Left ventricle myocardium superior (tissue), 1 donor: ENCODE measurements around the gene HYLS1. TPM values are rescaled to one million over a fixed set of nuclear protein-coding genes. Genes with fewer than 3 reads are reported as not detected.

Experiments
- ATAC-seq: fragments of 200-7000 bp; cut with Tn5 transposase; one replicate; pipeline ENCODE4 v1.9.1; 2020; ENCODE audit warnings: mild to moderate bottlenecking, moderate library complexity
- DNase-seq: peaks from one replicate; pipeline ENCODE4 v3.0.0-alpha.2; 2020
- intact Hi-C: fragments of 100-400 bp; cut with micrococcal nuclease; formaldehyde crosslinking; loops from one replicate; pipeline ENCODE4 v1.11.0; 2022
- total RNA-seq: library from RNA; stranded (reverse); fragmentation: NEBNext Ultra II Directional; extraction: Animal tissue kit (Norgen Biotek cat#: 25700); gene quantifications from one replicate; pipeline ENCODE4 v1.2.1, GENCODE V29; 2021
- donor health status: DM: no; HTN: yes; CAD: no; lungs with severe emphysema.

HYLS1 gene
- total RNA-seq, 1 donor from 2014 or later = 5.2 TPM

GRCh38 chr11:125945011-125945796, 57.7 kb downstream of the HYLS1 start:
- DNase-seq = no peak
- intact Hi-C loops = no loop called here
- ATAC-seq = no peak

GRCh38 chr11:125945797-125946520, 58.5 kb downstream of the HYLS1 start, which contains the start of gene VSIG10L2:
VSIG10L2 (plus strand) TSS chr11:125946044; CDS start chr11:125946056, 12 bp downstream.
- intact Hi-C loops = no loop called here
- DNase-seq = no peak
- ATAC-seq = no peak

- intact Hi-C loops = no loop called here
- no peak for DNase-seq
- ATAC-seq = no peak
These were observed 59.4 kb downstream of the HYLS1 start for GRCh38 chr11:125946712-125947418.

- DNase-seq (no peak), ATAC-seq (no peak)
- intact Hi-C loops = no loop called here
These were observed 60.2 kb downstream of the HYLS1 start for GRCh38 chr11:125947419-125948277.

- DNase-seq (no peak), ATAC-seq (no peak)
- intact Hi-C loops = no loop called here
These were observed 61.0 kb downstream of the HYLS1 start for GRCh38 chr11:125948278-125949051.

GRCh38 chr11:125949271-125950177, 62.1 kb downstream of the HYLS1 start:
- intact Hi-C loops = no loop called here
- ATAC-seq (no peak), DNase-seq (no peak)

- intact Hi-C loops = no loop called here
- no peak for DNase-seq
- no peak for ATAC-seq
These were observed 62.7 kb downstream of the HYLS1 start for GRCh38 chr11:125950178-125950490.

Other genes starting within 250 kb of the HYLS1 start
- not detected for gene ACRV1, start 206.8 kb upstream of the HYLS1 start, total RNA-seq
- gene PATE1, start 141.4 kb upstream of the HYLS1 start, total RNA-seq = not detected
- gene PATE2, start 108.8 kb upstream of the HYLS1 start, total RNA-seq = not detected
- gene PATE3, start 99.5 kb upstream of the HYLS1 start, total RNA-seq = not detected
- gene PATE4, start 54.4 kb upstream of the HYLS1 start, total RNA-seq = not detected
- gene PUS3, start 15.5 kb downstream of the HYLS1 start, total RNA-seq = 7.1 TPM
- not detected for gene DDX25, start 16.8 kb downstream of the HYLS1 start, total RNA-seq
- not detected for gene VSIG10L2, start 58.4 kb downstream of the HYLS1 start, total RNA-seq
- gene CDON, start 175.2 kb downstream of the HYLS1 start, total RNA-seq = 15.9 TPM